NCI-H1436 treated with DMSO at 0.1 percent for 48 hours (cell line): ENCODE data around the gene CEP85.
"Not testable (repeated sequence)": the region's sequence is repeated elsewhere in the genome, so short reads cannot be mapped to it uniquely, and the experiment has no call there.

Experiments used
- DNase-seq: peaks from one replicate; lab custom pipeline; 2025; lab: John Stamatoyannopoulos, UW

Gene CEP85

GRCh38 chr1:26290122-26290881 lies 56.3 kb downstream of the CEP85 start:
- no peak for DNase-seq

DNA sequence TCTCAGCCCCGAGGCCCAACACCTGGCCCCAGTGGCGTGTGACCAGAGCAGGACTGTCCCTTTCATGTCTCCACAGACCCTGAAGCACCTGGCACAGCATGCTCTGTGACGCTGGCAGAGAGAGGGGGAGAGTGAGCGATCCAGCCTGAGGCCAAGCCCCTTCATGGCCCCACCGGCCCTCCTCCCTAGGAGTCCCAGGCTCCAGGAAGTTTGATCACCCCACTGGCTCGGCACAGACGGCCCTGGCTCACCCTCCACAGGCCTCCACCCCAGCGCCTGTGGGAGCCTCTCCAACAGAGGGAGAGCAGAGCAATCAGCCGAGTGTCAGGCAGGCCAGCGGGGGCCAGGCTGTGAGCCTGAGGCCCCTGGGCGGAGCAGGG lies 56.9 kb downstream of the CEP85 start:
- DNase-seq, result no peak

DNA sequence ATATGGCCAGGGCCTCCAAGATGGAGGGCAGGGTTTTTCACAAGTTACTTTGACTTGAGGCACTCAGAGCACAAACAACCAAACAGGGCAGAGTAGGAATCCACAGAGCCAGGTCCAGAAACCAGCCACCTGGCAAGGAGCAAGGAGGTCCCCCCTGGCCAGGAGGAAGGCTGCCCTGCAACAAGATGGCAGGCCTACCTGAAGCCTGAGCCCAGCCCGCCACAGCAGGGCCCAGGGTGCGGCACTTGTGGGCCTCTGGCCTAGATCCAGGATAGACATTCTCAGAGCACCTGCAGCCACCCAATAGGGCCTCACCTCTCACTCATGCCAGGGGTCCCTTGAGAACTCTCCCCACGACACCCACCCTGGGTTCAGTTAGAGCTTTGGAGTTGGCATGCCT lies 57.4 kb downstream of the CEP85 start:
- DNase-seq, result no peak

DNA sequence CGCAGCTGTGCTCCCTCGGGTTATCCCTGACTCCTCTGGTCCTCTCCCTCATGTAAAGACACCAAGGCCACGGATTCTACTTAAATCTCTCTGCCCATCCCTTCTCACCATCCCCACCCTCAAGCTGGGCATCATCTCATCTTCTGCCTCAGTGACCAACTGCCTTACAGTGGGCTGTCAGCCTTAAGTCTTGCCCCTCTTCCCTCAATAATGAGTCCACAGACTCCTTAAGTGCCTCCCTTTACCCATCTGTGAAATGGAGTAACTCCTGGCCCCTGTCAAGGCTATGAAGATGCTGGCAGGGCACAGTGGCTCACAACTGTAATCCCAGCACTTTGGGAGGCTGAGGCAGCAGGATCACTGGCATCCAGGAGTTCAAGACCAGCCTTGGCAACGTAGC lies 57.9 kb downstream of the CEP85 start:
- no peak for DNase-seq

GRCh38 chr1:26292735-26293134 lies 58.7 kb downstream of the CEP85 start:
- DNase-seq, result not testable (repeated sequence)

DNA sequence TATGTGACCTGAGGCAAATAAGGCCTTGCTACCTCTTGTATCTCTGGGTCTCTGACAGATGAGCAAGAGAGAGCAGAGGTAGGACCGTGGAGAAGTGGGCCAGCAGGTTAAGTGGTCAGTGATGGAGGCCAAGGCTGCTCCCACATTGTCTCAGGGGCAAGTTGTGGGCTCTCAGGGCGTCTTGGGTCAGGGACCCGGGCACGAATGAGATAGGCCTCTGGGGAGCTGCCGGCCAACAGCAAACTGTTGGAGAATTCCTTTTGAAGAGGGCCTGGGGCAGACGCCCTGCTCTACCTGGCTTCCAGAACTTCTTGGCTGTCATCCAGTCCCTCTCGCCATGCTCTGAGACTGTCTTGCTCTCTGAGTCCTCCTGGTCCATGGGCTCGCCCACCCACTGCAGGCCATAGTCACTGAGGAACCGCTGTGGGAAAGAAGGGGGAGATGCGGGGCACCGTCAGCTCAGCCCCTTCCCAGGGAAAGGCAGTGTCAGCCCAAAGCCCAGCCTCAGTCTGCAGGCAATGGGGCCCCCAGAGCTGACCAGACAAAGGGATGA lies 60.0 kb downstream of the CEP85 start:
- no peak for DNase-seq

DNA sequence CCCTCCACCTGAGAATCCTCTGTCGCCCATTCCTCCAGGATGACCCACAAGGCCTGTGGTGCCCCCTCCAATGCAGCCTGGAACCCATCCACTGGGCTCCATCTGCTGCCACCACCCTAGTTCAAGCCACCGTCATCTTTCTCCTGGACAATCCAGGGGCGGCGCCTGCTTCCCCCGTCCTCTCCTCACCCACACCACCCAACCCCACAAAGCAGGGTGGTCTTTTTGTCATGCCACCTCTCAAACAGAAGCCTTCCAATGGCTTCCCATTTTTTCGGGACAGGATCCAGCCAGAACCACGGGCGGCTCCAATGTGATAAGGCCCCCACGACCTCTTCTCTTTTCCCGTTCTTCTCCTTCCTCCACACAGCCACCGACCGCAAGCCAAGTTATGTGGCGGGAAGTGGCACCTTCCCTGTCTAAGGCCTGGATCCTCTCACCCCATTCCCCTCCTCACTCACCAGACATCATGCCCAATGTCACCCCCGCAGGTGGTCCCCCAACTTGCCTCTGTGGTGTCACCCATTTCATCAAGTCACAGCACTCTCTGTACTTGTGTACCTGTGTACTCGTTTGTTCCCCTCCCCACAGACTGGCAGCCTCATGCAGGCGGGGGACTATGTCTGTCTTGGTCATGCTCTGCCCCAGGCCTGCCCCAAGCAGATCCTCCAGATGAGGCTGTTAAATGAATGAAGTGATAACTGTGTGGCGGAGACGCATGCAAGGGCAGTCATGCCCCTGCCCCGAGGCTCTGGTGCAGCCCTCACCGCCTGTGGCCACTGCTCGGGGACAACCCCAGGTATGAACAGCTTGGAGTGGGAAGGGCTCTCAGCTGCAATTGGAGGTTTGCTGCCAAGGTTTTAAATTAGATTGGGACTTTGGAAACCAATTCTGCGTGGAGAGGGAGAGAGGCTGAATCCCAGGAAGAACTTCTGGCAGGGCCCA lies 61.5 kb downstream of the CEP85 start:
- DNase-seq, result no peak

DNA sequence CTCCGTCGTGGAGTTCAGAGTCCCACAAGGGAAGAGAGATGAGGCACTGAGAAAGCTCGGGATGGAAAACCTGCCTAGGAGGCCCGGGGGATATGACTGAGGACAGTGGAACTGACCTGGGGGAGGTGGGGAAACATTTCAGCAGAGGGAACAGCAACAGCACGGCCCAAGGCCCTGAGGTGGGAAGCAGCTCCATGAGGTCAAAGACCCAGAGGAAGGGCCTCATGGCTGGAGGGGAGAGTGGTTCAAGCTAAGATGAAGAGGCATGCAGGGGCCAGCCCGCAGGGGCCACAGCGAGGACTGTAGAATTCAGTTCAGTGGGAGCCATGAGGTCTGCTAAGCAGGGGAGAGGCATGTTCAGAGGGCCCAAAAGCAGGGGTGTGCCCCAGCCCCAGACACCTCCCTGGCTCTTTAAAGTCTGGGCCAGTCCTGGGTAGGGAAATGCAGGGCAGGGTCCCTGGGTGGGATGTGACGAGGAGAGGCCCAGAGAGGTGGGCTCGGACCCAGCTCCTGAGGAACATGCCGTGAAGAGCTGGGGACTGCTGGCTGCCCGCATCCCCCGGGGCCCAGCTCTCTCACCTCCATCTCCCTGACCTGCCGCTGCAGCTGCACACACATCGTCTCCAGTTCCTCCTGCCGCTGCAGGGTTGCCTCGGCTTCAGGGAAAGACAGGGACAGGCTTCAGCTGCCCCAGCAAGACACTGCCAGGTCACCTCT lies 62.5 kb downstream of the CEP85 start:
- no peak for DNase-seq

- no peak for DNase-seq
These were observed 63.2 kb downstream of the CEP85 start for GRCh38 chr1:26297057-26297790.

- no peak for DNase-seq
These were observed 63.8 kb downstream of the CEP85 start for GRCh38 chr1:26297791-26298124.

DNA sequence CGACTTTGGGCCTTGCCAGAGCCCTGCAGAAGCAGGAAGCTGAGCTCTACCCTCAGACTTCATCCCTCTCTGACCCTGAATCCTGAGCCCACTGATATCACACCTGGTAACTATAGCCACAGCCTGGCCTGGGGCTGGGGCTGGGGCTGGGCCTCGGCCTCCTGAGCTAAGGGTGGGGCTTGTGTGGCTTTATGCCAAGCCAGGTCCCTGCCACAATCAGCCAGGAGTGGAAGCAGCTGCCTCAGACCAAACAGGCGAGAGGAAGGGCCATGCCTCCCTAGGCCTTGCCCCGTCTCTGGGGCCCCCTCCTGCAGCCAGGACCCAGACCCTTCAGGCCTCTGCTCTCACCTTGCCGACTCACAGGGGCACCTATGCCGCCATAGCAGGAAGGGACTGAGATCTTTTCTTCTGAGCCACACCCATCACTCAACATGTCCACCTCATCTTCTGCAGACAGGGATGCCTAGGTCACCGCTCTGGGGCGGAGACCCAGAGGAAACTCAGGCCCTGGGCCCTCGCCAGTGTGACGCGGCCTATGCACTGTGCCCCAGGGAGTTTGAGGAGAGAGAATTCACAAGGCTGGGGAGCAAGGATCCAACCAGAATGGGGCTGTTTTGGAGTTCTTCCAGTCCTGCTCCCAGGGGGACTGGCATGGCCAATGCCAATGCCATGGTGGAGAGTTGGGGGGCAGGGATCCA lies 66.7 kb downstream of the CEP85 start:
- no peak for DNase-seq

DNA sequence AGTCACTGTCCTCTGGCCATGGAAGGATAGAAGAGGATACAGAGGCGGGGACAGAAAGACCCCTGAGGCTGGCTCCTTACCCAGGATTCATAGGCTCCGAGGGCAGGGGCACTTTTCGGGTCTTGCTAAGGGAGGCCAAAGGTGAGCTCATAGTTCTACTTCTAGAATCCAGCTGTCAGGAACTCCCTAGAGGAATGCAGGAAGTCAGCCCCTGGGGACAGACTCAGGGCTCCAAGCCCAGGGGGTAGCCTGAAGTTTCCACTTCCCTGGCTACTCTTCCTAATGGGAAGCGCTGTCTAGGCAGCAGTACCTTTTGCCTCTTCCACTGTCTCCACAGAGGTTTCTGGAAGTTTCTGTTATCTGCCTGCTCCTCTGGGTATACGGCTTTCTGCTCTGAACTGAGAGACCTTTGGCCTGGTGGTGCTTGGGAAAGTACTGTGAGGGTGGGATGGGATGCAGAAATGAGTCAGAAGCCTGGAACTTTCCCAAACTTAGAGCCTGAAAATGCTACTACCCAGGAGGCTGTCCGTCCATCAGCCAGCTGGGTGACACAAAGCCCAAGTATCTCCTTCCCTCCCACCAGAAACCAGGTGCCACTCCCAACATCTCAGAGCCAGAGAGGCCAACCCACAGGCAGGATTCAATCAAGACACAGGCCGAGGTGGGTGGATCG lies 68.9 kb downstream of the CEP85 start:
- DNase-seq, result no peak

- DNase-seq, result no peak
These were observed 71.8 kb downstream of the CEP85 start for GRCh38 chr1:26305667-26306289.

GRCh38 chr1:26306290-26307229 lies 72.6 kb downstream of the CEP85 start, which contains the start of gene UBXN11:
Gene UBXN11, minus strand, starts transcription at chr1:26306636. Its CDS starts 3,753 bp downstream, at chr1:26302883.
- peak; percentile 84 for DNase-seq

GRCh38 chr1:26307363-26307781 lies 73.4 kb downstream of the CEP85 start:
- DNase-seq, result no peak

DNA sequence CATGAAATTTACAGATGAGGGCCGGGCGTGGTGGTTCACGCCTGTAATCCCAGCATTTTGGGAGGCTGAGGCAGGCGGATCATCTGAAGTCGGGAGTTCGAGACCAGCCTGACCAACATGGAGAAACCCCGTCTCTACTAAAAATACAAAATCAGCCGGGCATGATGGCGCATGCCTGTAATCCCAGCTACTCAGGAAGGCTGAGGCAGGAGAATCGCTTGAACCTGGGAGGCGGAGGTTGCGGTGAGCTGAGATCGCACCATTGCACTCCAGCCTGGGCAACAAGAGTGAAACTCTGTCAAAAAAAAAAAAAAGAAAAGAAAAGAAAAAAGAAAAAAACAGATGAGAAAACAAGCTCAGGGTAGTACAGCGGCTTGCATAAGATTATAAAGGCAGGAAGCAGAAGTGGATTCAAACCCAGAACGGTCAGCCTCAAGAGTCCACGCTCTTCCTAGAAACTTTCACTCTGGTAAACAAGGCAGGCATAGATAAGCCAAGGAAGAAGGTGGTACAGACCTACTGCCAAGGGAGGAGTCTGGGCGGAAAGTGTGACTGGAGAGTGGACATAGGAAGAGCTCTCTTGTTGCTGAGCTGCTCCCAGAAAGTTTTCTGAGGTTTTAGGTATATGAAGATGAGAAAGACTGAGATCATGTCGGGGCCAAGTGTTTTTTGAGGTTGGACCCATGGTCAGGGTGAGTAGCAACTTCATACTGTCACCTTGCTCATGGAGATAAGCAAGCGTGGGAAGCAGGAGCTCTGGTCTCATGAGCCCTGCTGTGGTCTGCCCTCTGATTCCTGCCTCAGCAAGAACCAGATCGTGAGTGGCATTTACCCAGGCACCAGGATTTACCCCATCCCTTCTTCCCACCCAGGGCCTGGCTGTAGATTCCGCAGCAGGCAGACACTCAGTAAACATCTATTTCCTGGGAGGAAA lies 74.2 kb downstream of the CEP85 start:
- DNase-seq, result not testable (repeated sequence)

- DNase-seq, result no peak
These were observed 80.5 kb downstream of the CEP85 start for GRCh38 chr1:26314501-26314900.
